Measurements from ENCODE around the gene CLK3.

Gene CLK3

GRCh38 chr15:74611341-74611740, 4.3 kb upstream of the CLK3 start:
- no peaks in the 10 kb centered on the region for H3K4me1 ChIP-seq (ENCODE audit: control insufficient read depth, insufficient read depth, low read length)
- H3K4me3 ChIP-seq (ENCODE audit: low read depth, low read length) = no peak overlapping the region
- no peaks in the 10 kb centered on the region for H3K9me3 ChIP-seq (ENCODE audit: control insufficient read depth, insufficient read depth, low read depth, low read length)
- ChIA-PET POLR2A (interaction anchor here (1.0 to 1.8 kb wide), 2 partner anchors 33 to 65 kb away, joined by 3 to 5 read pairs; no protein-coding TSS in a partner anchor), CTCF (interaction anchor here (1.5 to 2.1 kb wide), 2 partner anchors 10 to 20 kb away, joined by 6 read pairs; no protein-coding TSS in a partner anchor)
- TF ChIP-seq ZXDB (tag by site-specific recombination; IDR thresholded peaks at IDR 0.05) = no peak
- no peak for TF ChIP-seq ZNF223 (tag by site-specific recombination; IDR thresholded peaks at IDR 0.05)
- H3K36me3 ChIP-seq (ENCODE audit: control insufficient read depth in 2 of 2, insufficient read depth in 1 of 2, low read length in 2 of 2) = no peaks in the 10 kb centered on the region
- H3K27ac ChIP-seq (ENCODE audit: extremely low read depth, low read depth, low read length) = no peak overlapping the region

- Histone ChIP-seq H3K36me3 (ENCODE audit: control insufficient read depth in 2 of 2, insufficient read depth in 1 of 2, low read length in 2 of 2) (no peaks in the 10 kb centered on the region), H3K27ac (ENCODE audit: extremely low read depth, low read depth, low read length) (no peak overlapping the region), H3K4me3 (ENCODE audit: low read depth, low read length) (no peak overlapping the region), H3K4me1 (ENCODE audit: control insufficient read depth, insufficient read depth, low read length) (peaks cover 3% of the 10 kb centered on the region), H3K9me3 (ENCODE audit: control insufficient read depth, insufficient read depth, low read depth, low read length) (no peaks in the 10 kb centered on the region)
- no peak for TF ChIP-seq ZNF121 (tag by site-specific recombination; IDR thresholded peaks at IDR 0.05)
- no peak for TF ChIP-seq ZNF19 (tag by site-specific recombination; IDR thresholded peaks at IDR 0.05; ENCODE audit: low read depth)
- peak; percentile 69 for TF ChIP-seq ZIC2 (tag by site-specific recombination; IDR thresholded peaks at IDR 0.05)
- no peak for TF ChIP-seq ZNF404 (tag by site-specific recombination; IDR thresholded peaks at IDR 0.05)
- TF ChIP-seq ZNF16 (tag by site-specific recombination; IDR thresholded peaks at IDR 0.05; ENCODE audit: low read depth) = no peak
- CTCF ChIA-PET = interaction anchor here (0.7 to 0.9 kb wide), 2 partner anchors 11 to 237 kb away, joined by 4 to 5 read pairs; no protein-coding TSS in a partner anchor
- POLR2A ChIA-PET = interaction anchor here (0.5 to 1.8 kb wide), 2 partner anchors 27 to 66 kb away, joined by 4 to 5 read pairs; no protein-coding TSS in a partner anchor
Observed at GRCh38 chr15:74611834-74612233, 3.8 kb upstream of the CLK3 start.

- no peak overlapping the region for H3K27ac ChIP-seq (ENCODE audit: extremely low read depth, low read depth, low read length)
- no peak overlapping the region for H3K4me3 ChIP-seq (ENCODE audit: low read depth, low read length)
- ChIA-PET CTCF (interaction anchor here (0.7 to 1.5 kb wide), 6 partner anchors 12 to 238 kb away, joined by 3 to 5 read pairs (median 4); no protein-coding TSS in a partner anchor), POLR2A (interaction anchor here (0.5 to 5.1 kb wide), 6 partner anchors 9 to 71 kb away, joined by 4 to 53 read pairs (median 5); partner anchors contain the start of gene ARID3B)
- peaks cover 0 to 7% of the 10 kb centered on the region in 2 experiments; a peak in 1 of 3 replicates for H3K36me3 ChIP-seq (ENCODE audit: control insufficient read depth in 2 of 2, insufficient read depth in 1 of 2, low read length in 2 of 2)
- peaks cover 9% of the 10 kb centered on the region for H3K4me1 ChIP-seq (ENCODE audit: control insufficient read depth, insufficient read depth, low read length)
- no peak for TF ChIP-seq ZNF518A (tag by site-specific recombination; conservative IDR thresholded peaks at IDR 0.05; ENCODE audit: low read depth)
- no peak for TF ChIP-seq PRDM4 (tag by site-specific recombination; IDR thresholded peaks at IDR 0.05)
- TF ChIP-seq ZNF157 (tag by site-specific recombination; IDR thresholded peaks at IDR 0.05) = no peak
- no peak for TF ChIP-seq KLF9 (tag by site-specific recombination; IDR thresholded peaks at IDR 0.05; ENCODE audit: low read depth)
- TF ChIP-seq ZFP69B (tag by site-specific recombination; IDR thresholded peaks at IDR 0.05) = no peak
- TF ChIP-seq HOXC10 (CRISPR knock-in tag; IDR thresholded peaks at IDR 0.05) = no peak
- no peak for TF ChIP-seq OSR2 (tag by site-specific recombination; IDR thresholded peaks at IDR 0.05)
- TF ChIP-seq ZNF37A (tag by site-specific recombination; IDR thresholded peaks at IDR 0.05) = no peak
- TF ChIP-seq IKZF3 (tag by site-specific recombination; IDR thresholded peaks at IDR 0.05) = no peak
- TF ChIP-seq HIC1 (tag by site-specific recombination; IDR thresholded peaks at IDR 0.05) = no peak
- no peak for TF ChIP-seq ZNF621 (tag by site-specific recombination; IDR thresholded peaks at IDR 0.05)
- no peak for TF ChIP-seq ZNF112 (tag by site-specific recombination; IDR thresholded peaks at IDR 0.05)
- TF ChIP-seq ZNF704 (tag by site-specific recombination; IDR thresholded peaks at IDR 0.05) = no peak
- H3K9me3 ChIP-seq (ENCODE audit: control insufficient read depth, insufficient read depth, low read depth, low read length) = no peaks in the 10 kb centered on the region
Observed at GRCh38 chr15:74612677-74613076, 3.0 kb upstream of the CLK3 start.

Data from HEK293 (cell line).